SU-DHL-6 (cell line): Measurements from ENCODE around the gene GGT6.

Experiments used
- H2AFZ ChIP-seq: fragments of 200-600 bp; sonication (generic); 2 replicates; pipeline ENCODE4 v1.6.1; 2014; ENCODE audit warnings: low read depth, mild to moderate bottlenecking, moderate library complexity, mixed read lengths, antibody characterized with exemption, low read length; ENCODE audit not compliant: severe bottlenecking
- H3F3A ChIP-seq: fragments of 200-600 bp; shearing (Covaris generic); 2 replicates; pipeline ENCODE4 v1.6.0; 2016; ENCODE audit warnings: antibody characterized with exemption, mild to moderate bottlenecking; ENCODE audit not compliant: insufficient read depth
- H3K27ac ChIP-seq: fragments of 200-600 bp; sonication (generic); 2 replicates; pipeline ENCODE4 v1.5.1; 2016; ENCODE audit warnings: low read depth, mild to moderate bottlenecking, low read length, moderate library complexity, mixed read lengths
- H3K27me3 ChIP-seq: fragments of 200-600 bp; sonication (generic), shearing (Covaris generic); 2 replicates; pipeline ENCODE4 v1.6.0; 2014; ENCODE audit warnings: mild to moderate bottlenecking, low read length
- H3K36me3 ChIP-seq: fragments of 200-600 bp; sonication (generic); 2 replicates; pipeline ENCODE4 v1.6.1; 2014; ENCODE audit warnings: mild to moderate bottlenecking, low read length, mixed read lengths
- H3K4me2 ChIP-seq: fragments of 300-600, 200-600 bp; shearing (Covaris generic), sonication (generic); 2 replicates; pipeline ENCODE4 v1.6.0; 2014; ENCODE audit warnings: low read length, low read depth, mild to moderate bottlenecking; ENCODE audit not compliant: poor library complexity, severe bottlenecking
- H3K4me3 ChIP-seq: fragments of 200-600 bp; sonication (generic); 2 replicates; pipeline ENCODE4 v1.5.1; 2014; ENCODE audit warnings: antibody characterized with exemption, low read length, mild to moderate bottlenecking, mixed read lengths; ENCODE audit not compliant: insufficient read depth, poor library complexity, severe bottlenecking
- H3K79me2 ChIP-seq: fragments of 200-600 bp; sonication (generic); 2 replicates; pipeline ENCODE4 v1.6.1; 2014; ENCODE audit warnings: mild to moderate bottlenecking, low read length, moderate library complexity; ENCODE audit not compliant: insufficient read depth
- H3K9ac ChIP-seq: fragments of 200-600 bp; sonication (generic); 2 replicates; pipeline ENCODE4 v1.7.0; 2014; ENCODE audit warnings: mild to moderate bottlenecking, low read length
- H3K9me2 ChIP-seq: fragments of 200-600 bp; sonication (generic); replicated peaks from 2 replicates; pipeline ENCODE4 v1.6.1; 2014; ENCODE audit warnings: low read length; ENCODE audit not compliant: insufficient read depth
- H3K9me3 ChIP-seq: fragments of 200-600 bp; sonication (generic); 2 replicates; pipeline ENCODE4 v1.6.1; 2014; ENCODE audit warnings: low read length, mixed read lengths; ENCODE audit not compliant: insufficient read depth
- H4K20me1 ChIP-seq: fragments of 200-600 bp; sonication (generic); 2 replicates; pipeline ENCODE4 v1.6.1; 2014; ENCODE audit warnings: low read depth, mild to moderate bottlenecking, antibody characterized with exemption, low read length, moderate library complexity, mixed read lengths
- EZH2phosphoT487 ChIP-seq: fragments of 200-600 bp; sonication (generic), shearing (Covaris generic); conservative IDR thresholded peaks from 2 replicates; pipeline ENCODE4 v1.6.1; 2018; ENCODE audit warnings: mild to moderate bottlenecking, antibody characterized with exemption, low read length, moderate library complexity, mixed read lengths
- TF ChIP-seq, protein P1 (sequence below): fragments of 200-600 bp; sonication (generic); IDR thresholded peaks from one replicate; pipeline ENCODE4 v1.5.1; 2017; ENCODE audit warnings: antibody characterized with exemption, mild to moderate bottlenecking, low read length, moderate library complexity; ENCODE audit not compliant: insufficient read depth, poor library complexity, severe bottlenecking

Gene GGT6

GRCh38 chr17:4548061-4548461 lies 12.3 kb downstream of the GGT6 start:
- TF ChIP-seq, protein P1, sequence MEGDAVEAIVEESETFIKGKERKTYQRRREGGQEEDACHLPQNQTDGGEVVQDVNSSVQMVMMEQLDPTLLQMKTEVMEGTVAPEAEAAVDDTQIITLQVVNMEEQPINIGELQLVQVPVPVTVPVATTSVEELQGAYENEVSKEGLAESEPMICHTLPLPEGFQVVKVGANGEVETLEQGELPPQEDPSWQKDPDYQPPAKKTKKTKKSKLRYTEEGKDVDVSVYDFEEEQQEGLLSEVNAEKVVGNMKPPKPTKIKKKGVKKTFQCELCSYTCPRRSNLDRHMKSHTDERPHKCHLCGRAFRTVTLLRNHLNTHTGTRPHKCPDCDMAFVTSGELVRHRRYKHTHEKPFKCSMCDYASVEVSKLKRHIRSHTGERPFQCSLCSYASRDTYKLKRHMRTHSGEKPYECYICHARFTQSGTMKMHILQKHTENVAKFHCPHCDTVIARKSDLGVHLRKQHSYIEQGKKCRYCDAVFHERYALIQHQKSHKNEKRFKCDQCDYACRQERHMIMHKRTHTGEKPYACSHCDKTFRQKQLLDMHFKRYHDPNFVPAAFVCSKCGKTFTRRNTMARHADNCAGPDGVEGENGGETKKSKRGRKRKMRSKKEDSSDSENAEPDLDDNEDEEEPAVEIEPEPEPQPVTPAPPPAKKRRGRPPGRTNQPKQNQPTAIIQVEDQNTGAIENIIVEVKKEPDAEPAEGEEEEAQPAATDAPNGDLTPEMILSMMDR = no peak
- no peak for TF ChIP-seq EZH2phosphoT487

GRCh38 chr17:4547118-4547906 lies 13.1 kb downstream of the GGT6 start:
- Histone ChIP-seq H3K9ac (no peak overlapping the region), H4K20me1 (no peaks in the 10 kb centered on the region), H3K27me3 (no peaks in the 10 kb centered on the region), H3K27ac (no peak overlapping the region), H3K4me3 (no peak overlapping the region), H3K9me2 (no peaks in the 10 kb centered on the region), H3K79me2 (no peaks in the 10 kb centered on the region), H2AFZ (no peak overlapping the region), H3K4me2 (no peak overlapping the region), H3K36me3 (peaks cover 3% of the 10 kb centered on the region; the same call in 1 of the 2 replicates), H3K9me3 (no peaks in the 10 kb centered on the region), H3F3A (no peaks in the 10 kb centered on the region)
- TF ChIP-seq, protein P1 = no peak
- TF ChIP-seq EZH2phosphoT487 = no peak

More at GRCh38 chr17:4548061-4548461, 12.3 kb downstream of the GGT6 start:
- H3K79me2 ChIP-seq = peaks cover 2% of the 10 kb centered on the region; the same call in 1 of the 2 replicates
- H3K9me3 ChIP-seq = no peaks in the 10 kb centered on the region
- peaks cover 3% of the 10 kb centered on the region; the same call in 1 of the 2 replicates for H3K36me3 ChIP-seq
- H3K4me2 ChIP-seq = no peak overlapping the region
- H3K27ac ChIP-seq = no peak overlapping the region
- H3K9ac ChIP-seq = no peak overlapping the region
- no peak overlapping the region for H3K4me3 ChIP-seq
- no peaks in the 10 kb centered on the region for H3K27me3 ChIP-seq
- no peaks in the 10 kb centered on the region for H4K20me1 ChIP-seq
- no peak overlapping the region for H2AFZ ChIP-seq
- no peaks in the 10 kb centered on the region for H3F3A ChIP-seq
- H3K9me2 ChIP-seq = no peaks in the 10 kb centered on the region

DNA sequence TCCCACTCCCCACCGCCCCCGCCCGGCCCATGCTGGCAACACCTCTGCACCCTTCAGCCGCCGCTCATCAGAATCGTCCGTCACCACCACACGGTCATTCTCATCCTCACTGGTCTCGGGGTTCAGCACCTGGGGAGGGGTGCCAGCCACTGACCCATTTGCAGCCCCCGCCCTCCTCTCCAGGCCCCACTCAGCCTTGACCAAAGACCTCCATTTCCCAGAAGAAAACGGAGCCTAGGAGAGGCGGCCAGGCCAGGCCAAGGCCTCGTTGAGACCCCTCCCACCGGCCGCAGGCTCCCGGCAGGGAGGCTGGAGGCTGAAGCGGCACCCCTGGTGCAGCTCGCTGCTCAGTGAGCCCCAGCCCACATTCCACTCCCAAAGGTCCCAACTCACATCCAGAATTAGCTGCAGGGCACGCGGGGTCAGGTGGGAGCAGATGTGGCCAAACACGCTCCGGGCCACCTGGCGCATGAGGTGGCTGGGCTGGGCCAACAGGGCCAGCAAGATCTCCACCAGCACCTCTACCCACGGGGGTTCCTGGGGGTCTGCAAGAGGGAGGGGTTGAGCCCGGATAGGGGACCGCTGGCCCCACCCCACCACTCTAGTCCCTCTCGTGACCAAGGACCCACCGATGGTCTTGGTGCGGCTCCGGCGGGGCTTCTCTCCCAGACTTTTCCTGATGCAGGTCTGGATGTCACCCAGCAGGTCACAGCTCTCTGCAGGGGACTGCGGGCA lies 15.0 kb downstream of the GGT6 start:
- Histone ChIP-seq H2AFZ (no peak overlapping the region), H3K4me3 (no peak overlapping the region), H3K9ac (no peak overlapping the region), H3K9me3 (no peaks in the 10 kb centered on the region), H3K9me2 (no peaks in the 10 kb centered on the region), H3K79me2 (no peaks in the 10 kb centered on the region), H3K4me2 (no peak overlapping the region), H4K20me1 (no peaks in the 10 kb centered on the region), H3K36me3 (peaks cover 3% of the 10 kb centered on the region; the same call in 1 of the 2 replicates), H3K27ac (no peak overlapping the region), H3K27me3 (no peaks in the 10 kb centered on the region), H3F3A (no peaks in the 10 kb centered on the region)
- TF ChIP-seq EZH2phosphoT487 = no peak
- TF ChIP-seq, protein P1 = no peak
